ENCODE results near the gene ADAM22. TPM values are rescaled to one million over a fixed set of nuclear protein-coding genes. Genes with fewer than 3 reads are reported as not detected.

ADAM22 gene
- polyA plus RNA-seq, 2 of the 4 experiments (the other 2 are of a cell fraction) = 0.53 to 0.59 TPM

DNA sequence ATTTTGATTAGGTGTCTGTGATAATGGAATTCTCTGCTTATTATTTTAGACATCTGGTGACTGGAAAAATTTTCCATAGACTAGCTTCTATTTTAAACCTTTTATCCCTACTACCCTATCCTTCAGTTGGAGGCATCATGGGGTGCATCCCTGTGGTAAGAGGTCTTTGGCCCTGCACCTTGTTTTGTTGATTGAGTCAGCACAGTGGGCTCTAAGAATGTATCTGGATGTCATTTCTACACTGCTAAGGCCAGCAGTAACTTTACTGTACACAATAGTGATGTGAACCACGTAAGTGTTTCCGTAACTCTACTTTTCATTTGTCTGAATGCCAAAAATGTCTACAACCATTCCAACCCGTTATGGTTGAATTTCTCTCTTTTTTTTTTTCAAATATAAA is 75.6 kb downstream of the ADAM22 start:
- Histone ChIP-seq H3K4me2 (no peak overlapping the region), H3K27ac (no peak overlapping the region), H3K4me1 (no peaks in the 10 kb centered on the region), H3K4me3 (no peak overlapping the region), H3K9me3 (no peaks in the 10 kb centered on the region)
- DNase-seq (ENCODE audit: low read depth in 1 of 2, low spot score in 1 of 2) (no peak), FAIRE-seq (no peak), ATAC-seq (no peak)
- 57% methylated on average over 3 of the region's 3 CpGs for WGBS (ENCODE audit: missing lambda C conversion rate)
- ChIA-PET CTCF (no interaction called here), POLR2A (no interaction called here)
- TF ChIP-seq EP300 (IDR thresholded peaks at IDR 0.05) = no peak

DNA sequence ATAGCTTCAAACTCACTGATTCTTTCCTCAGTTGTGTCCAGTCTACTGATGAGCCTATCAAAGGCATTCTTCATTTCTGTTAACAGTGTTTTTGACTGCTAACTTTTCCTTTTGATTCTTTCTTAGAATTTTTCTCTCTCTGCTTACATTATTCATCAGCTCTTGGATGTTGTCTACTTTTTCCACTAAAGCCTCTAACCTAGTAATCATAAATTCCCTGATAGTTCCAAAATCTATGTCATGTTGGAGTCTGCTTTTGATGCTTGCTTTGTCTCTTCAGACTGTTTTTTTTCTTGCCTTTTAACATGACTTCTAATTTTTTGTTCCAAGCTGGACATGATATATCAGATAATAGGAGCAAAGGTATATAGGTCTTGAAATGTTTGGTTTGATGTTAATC is 78.0 kb downstream of the ADAM22 start:
- TF ChIP-seq RAD21 (conservative IDR thresholded peaks at IDR 0.05 in 1 of 2, IDR thresholded peaks at IDR 0.05 in 1 of 2) (no peak), HEYL (CRISPR knock-in tag; IDR thresholded peaks at IDR 0.05) (no peak), NFE2L2 (conservative IDR thresholded peaks at IDR 0.05; ENCODE audit: low read length) (no peak), CEBPB (IDR thresholded peaks at IDR 0.05) (no peak), KDM5A (IDR thresholded peaks at IDR 0.05) (no peak), ZSCAN20 (CRISPR knock-in tag; IDR thresholded peaks at IDR 0.05) (no peak), MAFK (IDR thresholded peaks at IDR 0.05; ENCODE audit: partially characterized antibody) (no peak), CBX8 (IDR thresholded peaks at IDR 0.05) (no peak), EHF (CRISPR knock-in tag; IDR thresholded peaks at IDR 0.05) (no peak), EHMT2 (IDR thresholded peaks at IDR 0.05; ENCODE audit: low read depth) (no peak), TFCP2L1 (CRISPR knock-in tag; IDR thresholded peaks at IDR 0.05) (no peak), HOXB5 (CRISPR knock-in tag; IDR thresholded peaks at IDR 0.05) (no peak), MYC (IDR thresholded peaks at IDR 0.05; ENCODE audit: borderline replicate concordance, low read length) (no peak), POLR2AphosphoS2 (conservative IDR thresholded peaks at IDR 0.05; ENCODE audit: low read length) (no peak), CHD2 (IDR thresholded peaks at IDR 0.05; ENCODE audit: low read length, partially characterized antibody) (no peak), FOSL2 (IDR thresholded peaks at IDR 0.05) (no peak), FOSL2 (CRISPR knock-in tag; IDR thresholded peaks at IDR 0.05) (no peak), JUN (IDR thresholded peaks at IDR 0.05) (no peak)
- POLR2A ChIA-PET = interaction anchor here (0.7 kb wide), 1 partner anchor 742 kb away, joined by 6 read pairs; no protein-coding TSS in a partner anchor
- Histone ChIP-seq H3K9me3 (no peaks in the 10 kb centered on the region), H3K27ac (no peak overlapping the region), H3K4me2 (no peak overlapping the region), H3K4me1 (no peaks in the 10 kb centered on the region), H3K4me3 (no peak overlapping the region)
- no peak for DNase-seq (ENCODE audit: low read depth in 1 of 2, low spot score in 1 of 2)
- FAIRE-seq = no peak
- no peak for ATAC-seq
- CTCF ChIA-PET = no interaction called here

DNA sequence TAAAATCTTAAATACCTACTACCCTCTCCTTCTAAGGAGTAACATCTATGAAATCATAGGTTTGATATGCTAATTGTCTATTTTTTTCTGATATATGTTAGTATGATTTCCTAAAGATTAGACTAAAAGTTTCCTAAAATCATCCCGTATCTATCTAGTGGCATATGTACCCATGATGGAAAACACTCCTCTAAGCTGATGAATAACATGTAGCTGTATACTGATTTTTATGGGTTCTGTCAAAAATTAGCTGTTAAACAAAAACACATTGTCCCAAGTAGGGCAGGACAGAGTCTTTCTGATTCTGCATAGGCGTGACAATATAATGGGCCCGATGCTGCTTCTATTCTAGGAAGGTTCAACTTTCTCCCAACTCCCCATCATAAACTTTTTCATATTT is 79.9 kb downstream of the ADAM22 start:
- Histone ChIP-seq H3K4me2 (no peak overlapping the region), H3K9me3 (no peaks in the 10 kb centered on the region), H3K4me3 (no peak overlapping the region), H3K27ac (no peak overlapping the region), H3K4me1 (no peaks in the 10 kb centered on the region)
- ChIA-PET POLR2A (no interaction called here), CTCF (no interaction called here)
- ATAC-seq = no peak
- no peak for DNase-seq (ENCODE audit: low read depth in 1 of 2, low spot score in 1 of 2)
- WGBS (ENCODE audit: missing lambda C conversion rate) = 15% methylated on average over 3 of the region's 3 CpGs
- TF ChIP-seq RCOR1 (IDR thresholded peaks at IDR 0.05; ENCODE audit: low read depth, low read length) (no peak), CHD2 (IDR thresholded peaks at IDR 0.05; ENCODE audit: low read length, partially characterized antibody) (no peak), NPAS2 (CRISPR knock-in tag; IDR thresholded peaks at IDR 0.05; ENCODE audit: borderline replicate concordance) (no peak), ZNF302 (CRISPR knock-in tag; IDR thresholded peaks at IDR 0.05) (no peak)
- no peak for FAIRE-seq

DNA sequence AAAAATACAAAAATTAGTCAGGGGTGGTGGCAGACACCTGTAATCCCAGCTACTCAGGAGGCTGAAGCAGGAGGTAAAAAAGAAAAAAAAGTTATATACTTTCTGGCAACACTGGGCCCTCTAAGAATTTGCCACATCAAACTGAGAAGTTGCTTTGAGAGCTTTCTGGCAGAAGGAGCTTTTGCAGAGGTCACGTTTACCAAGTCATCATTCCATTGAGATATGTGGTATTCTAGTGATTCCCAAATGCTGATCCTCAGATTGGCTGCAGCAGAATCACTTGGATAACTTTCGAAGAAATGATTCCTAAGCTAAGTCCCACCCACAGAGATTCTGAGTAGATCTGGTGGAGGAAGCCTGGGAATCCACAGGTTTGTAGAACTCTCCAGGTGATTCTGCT is 80.5 kb downstream of the ADAM22 start:
- FAIRE-seq (no peak), ATAC-seq (no peak), DNase-seq (ENCODE audit: low read depth in 1 of 2, low spot score in 1 of 2) (no peak)
- ChIA-PET CTCF (no interaction called here), POLR2A (no interaction called here)
- Histone ChIP-seq H3K4me2 (no peak overlapping the region), H3K9me3 (no peaks in the 10 kb centered on the region), H3K27ac (no peak overlapping the region), H3K4me1 (no peaks in the 10 kb centered on the region), H3K4me3 (no peak overlapping the region)
- TF ChIP-seq ZSCAN20 (CRISPR knock-in tag; IDR thresholded peaks at IDR 0.05) = no peak
- WGBS (ENCODE audit: missing lambda C conversion rate) = 2% methylated on average over 2 of the region's 2 CpGs

DNA sequence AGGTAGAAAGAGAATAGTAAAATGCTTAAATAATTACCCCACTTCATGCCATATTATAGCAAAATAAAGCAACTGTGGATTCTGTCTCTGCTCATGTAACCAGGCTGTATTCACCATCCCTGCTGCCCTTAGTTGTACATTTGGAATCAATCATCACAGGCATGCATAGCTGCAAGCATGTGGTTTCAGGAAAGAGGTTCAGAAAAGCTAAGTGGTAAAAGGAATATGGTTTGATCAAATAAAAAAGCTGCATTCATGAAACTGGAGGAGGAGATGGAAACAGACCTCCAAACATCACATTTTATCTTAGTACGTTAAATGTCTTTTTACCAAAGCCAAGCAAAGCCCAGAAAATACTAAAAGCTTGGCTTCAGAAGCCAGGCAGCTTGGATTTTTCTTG is 81.3 kb downstream of the ADAM22 start:
- no peak overlapping the region for H3K4me3 ChIP-seq
- ChIA-PET POLR2A (no interaction called here), CTCF (interaction anchor here (1.3 kb wide), 1 partner anchor 154 kb away, joined by 4 read pairs; no protein-coding TSS in a partner anchor)
- FAIRE-seq (no peak), ATAC-seq (no peak), DNase-seq (ENCODE audit: low read depth in 1 of 2, low spot score in 1 of 2) (no peak)
- no peak overlapping the region for H3K27ac ChIP-seq
- no peaks in the 10 kb centered on the region for H3K9me3 ChIP-seq
- WGBS (ENCODE audit: missing lambda C conversion rate) = 20% methylated on average over 1 of the region's 1 CpG
- H3K4me2 ChIP-seq = no peak overlapping the region
- H3K4me1 ChIP-seq = no peaks in the 10 kb centered on the region
- TF ChIP-seq NFE2L2 (conservative IDR thresholded peaks at IDR 0.05; ENCODE audit: low read length) (no peak), GATA3 (IDR thresholded peaks at IDR 0.05; ENCODE audit: borderline replicate concordance) (no peak), KDM1A (IDR thresholded peaks at IDR 0.05; ENCODE audit: low read depth) (no peak), RAD21 (conservative IDR thresholded peaks at IDR 0.05 in 1 of 2, IDR thresholded peaks at IDR 0.05 in 1 of 2) (no peak), POLR2A (IDR thresholded peaks at IDR 0.05; ENCODE audit: low read length) (no peak), KDM5A (IDR thresholded peaks at IDR 0.05) (no peak)
- TF ChIP-seq, protein P1, sequence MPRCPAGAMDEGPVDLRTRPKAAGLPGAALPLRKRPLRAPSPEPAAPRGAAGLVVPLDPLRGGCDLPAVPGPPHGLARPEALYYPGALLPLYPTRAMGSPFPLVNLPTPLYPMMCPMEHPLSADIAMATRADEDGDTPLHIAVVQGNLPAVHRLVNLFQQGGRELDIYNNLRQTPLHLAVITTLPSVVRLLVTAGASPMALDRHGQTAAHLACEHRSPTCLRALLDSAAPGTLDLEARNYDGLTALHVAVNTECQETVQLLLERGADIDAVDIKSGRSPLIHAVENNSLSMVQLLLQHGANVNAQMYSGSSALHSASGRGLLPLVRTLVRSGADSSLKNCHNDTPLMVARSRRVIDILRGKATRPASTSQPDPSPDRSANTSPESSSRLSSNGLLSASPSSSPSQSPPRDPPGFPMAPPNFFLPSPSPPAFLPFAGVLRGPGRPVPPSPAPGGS (IDR thresholded peaks at IDR 0.05) = no peak
- TF ChIP-seq, protein P2, sequence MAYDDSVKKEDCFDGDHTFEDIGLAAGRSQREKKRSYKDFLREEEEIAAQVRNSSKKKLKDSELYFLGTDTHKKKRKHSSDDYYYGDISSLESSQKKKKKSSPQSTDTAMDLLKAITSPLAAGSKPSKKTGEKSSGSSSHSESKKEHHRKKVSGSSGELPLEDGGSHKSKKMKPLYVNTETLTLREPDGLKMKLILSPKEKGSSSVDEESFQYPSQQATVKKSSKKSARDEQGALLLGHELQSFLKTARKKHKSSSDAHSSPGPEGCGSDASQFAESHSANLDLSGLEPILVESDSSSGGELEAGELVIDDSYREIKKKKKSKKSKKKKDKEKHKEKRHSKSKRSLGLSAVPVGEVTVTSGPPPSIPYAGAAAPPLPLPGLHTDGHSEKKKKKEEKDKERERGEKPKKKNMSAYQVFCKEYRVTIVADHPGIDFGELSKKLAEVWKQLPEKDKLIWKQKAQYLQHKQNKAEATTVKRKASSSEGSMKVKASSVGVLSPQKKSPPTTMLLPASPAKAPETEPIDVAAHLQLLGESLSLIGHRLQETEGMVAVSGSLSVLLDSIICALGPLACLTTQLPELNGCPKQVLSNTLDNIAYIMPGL (CRISPR knock-in tag; IDR thresholded peaks at IDR 0.05; ENCODE audit: borderline replicate concordance) = no peak

All from A549 (cell line).